ENCODE results near the gene AASDH. TPM values are rescaled to one million over a fixed set of nuclear protein-coding genes. Genes with fewer than 3 reads are reported as not detected.

Gene AASDH
- total and polyA plus RNA-seq, 4 donors, result 2.7 to 13.3 (median 9.1) TPM

GRCh38 chr4:56315543-56315942 is 71.7 kb downstream of the AASDH start:
- 93% methylated on average over 24 of the region's 24 CpGs for WGBS
- DNase-seq (ENCODE audit: low spot score), result no peak
- no peak overlapping the region for H3K4me3 ChIP-seq (ENCODE audit: low read depth in 1 of 3, low read length in 3 of 3)

GRCh38 chr4:56315041-56315440 is 72.2 kb downstream of the AASDH start:
- H3K4me3 ChIP-seq (ENCODE audit: low read depth in 1 of 3, low read length in 3 of 3), result no peak overlapping the region
- no peak overlapping the region for H3K9ac ChIP-seq (ENCODE audit: low read depth in 1 of 2, low read length in 2 of 2)
- H3K9me3 ChIP-seq (ENCODE audit: control insufficient read depth in 4 of 4, low read length in 3 of 4), result no peaks in the 10 kb centered on the region
- H3K27me3 ChIP-seq (ENCODE audit: control insufficient read depth in 4 of 4, insufficient read depth in 4 of 4, low read length in 3 of 4), result no peaks in the 10 kb centered on the region
- H3K27ac ChIP-seq (ENCODE audit: low read depth in 1 of 2, low read length in 2 of 2), result no peak overlapping the region
- no peak for DNase-seq (ENCODE audit: low spot score)
- no peaks in the 10 kb centered on the region for H3K4me1 ChIP-seq (ENCODE audit: control insufficient read depth in 4 of 4, insufficient read depth in 4 of 4, low read length in 3 of 4)
- no peaks in the 10 kb centered on the region for H3K36me3 ChIP-seq (ENCODE audit: control insufficient read depth in 4 of 4, insufficient read depth in 3 of 4, low read depth in 1 of 4, low read length in 3 of 4)
- WGBS, result 96% methylated on average over 29 of the region's 29 CpGs
- TF ChIP-seq FOXA1 (IDR thresholded peaks at IDR 0.05) (no peak), NR2F2 (IDR thresholded peaks at IDR 0.05) (no peak), HNF4A (conservative IDR thresholded peaks at IDR 0.05) (no peak), EGR1 (IDR thresholded peaks at IDR 0.05; ENCODE audit: low read depth in 2 of 2) (no peak), CTCF (IDR thresholded peaks at IDR 0.05; ENCODE audit: low read depth, low read length, missing input control) (no peak), TAF1 (conservative IDR thresholded peaks at IDR 0.05) (no peak), RAD21 (IDR thresholded peaks at IDR 0.05) (no peak), GABPA (IDR thresholded peaks at IDR 0.05 in 1 of 2, conservative IDR thresholded peaks at IDR 0.05 in 1 of 2) (no peak), ATF3 (IDR thresholded peaks at IDR 0.05) (no peak)

More at GRCh38 chr4:56315543-56315942, 71.7 kb downstream of the AASDH start:
- no peak overlapping the region for H3K27ac ChIP-seq (ENCODE audit: low read depth in 1 of 2, low read length in 2 of 2)
- no peaks in the 10 kb centered on the region for H3K36me3 ChIP-seq (ENCODE audit: control insufficient read depth in 4 of 4, insufficient read depth in 3 of 4, low read depth in 1 of 4, low read length in 3 of 4)
- H3K9me3 ChIP-seq (ENCODE audit: control insufficient read depth in 4 of 4, low read length in 3 of 4), result no peaks in the 10 kb centered on the region
- no peaks in the 10 kb centered on the region for H3K27me3 ChIP-seq (ENCODE audit: control insufficient read depth in 4 of 4, insufficient read depth in 4 of 4, low read length in 3 of 4)
- H3K9ac ChIP-seq (ENCODE audit: low read depth in 1 of 2, low read length in 2 of 2), result no peak overlapping the region
- TF ChIP-seq HNF4A (conservative IDR thresholded peaks at IDR 0.05) (no peak), TAF1 (conservative IDR thresholded peaks at IDR 0.05) (no peak), REST (IDR thresholded peaks at IDR 0.05) (no peak), ZBTB33 (IDR thresholded peaks at IDR 0.05) (no peak), EGR1 (IDR thresholded peaks at IDR 0.05; ENCODE audit: low read depth in 2 of 2) (no peak), NR2F2 (IDR thresholded peaks at IDR 0.05) (no peak), GABPA (IDR thresholded peaks at IDR 0.05 in 1 of 2, conservative IDR thresholded peaks at IDR 0.05 in 1 of 2) (no peak), ATF3 (IDR thresholded peaks at IDR 0.05) (no peak), JUND (IDR thresholded peaks at IDR 0.05) (no peak), SP1 (IDR thresholded peaks at IDR 0.05) (no peak), RXRA (IDR thresholded peaks at IDR 0.05) (no peak), YY1 (IDR thresholded peaks at IDR 0.05) (no peak), HNF4G (IDR thresholded peaks at IDR 0.05) (no peak), FOXA2 (IDR thresholded peaks at IDR 0.05) (no peak), MAX (IDR thresholded peaks at IDR 0.05) (no peak)
- no peaks in the 10 kb centered on the region for H3K4me1 ChIP-seq (ENCODE audit: control insufficient read depth in 4 of 4, insufficient read depth in 4 of 4, low read length in 3 of 4)
